Stimulated activated CD4-positive, alpha-beta T cell treated with anti-CD3 and anti-CD28 coated beads, Interleukin-12 subunit alpha, Interleukin-12 subunit beta, amount 100 ng/mL, for 4 hours (primary cell): ENCODE data around the gene AGER.
"Not testable (repeated sequence)": the region's sequence is repeated elsewhere in the genome, so short reads cannot be mapped to it uniquely, and the experiment has no call there.

Experiments
- DNase-seq: peaks from one replicate; pipeline ENCODE4 v3.0.0-alpha.2; 2020

Gene AGER

DNA sequence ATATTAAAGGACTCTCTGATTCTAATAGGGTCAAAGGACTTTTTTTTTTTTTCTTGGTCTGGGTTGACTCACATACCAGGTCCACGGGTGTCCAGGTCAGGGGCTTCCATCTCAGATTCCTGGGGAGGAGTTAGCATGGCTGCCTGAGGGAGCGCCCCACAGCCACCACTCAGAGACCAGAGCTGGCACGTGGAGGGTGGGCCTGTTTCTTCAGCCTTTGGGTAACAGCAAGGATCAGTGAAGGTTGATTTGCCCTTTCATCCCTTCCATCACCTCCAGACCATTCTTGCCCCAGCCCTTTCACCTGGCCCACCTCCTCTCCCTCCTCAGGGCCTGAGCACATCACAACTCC lies 14.3 kb upstream of the AGER start:
- DNase-seq, result no peak

DNA sequence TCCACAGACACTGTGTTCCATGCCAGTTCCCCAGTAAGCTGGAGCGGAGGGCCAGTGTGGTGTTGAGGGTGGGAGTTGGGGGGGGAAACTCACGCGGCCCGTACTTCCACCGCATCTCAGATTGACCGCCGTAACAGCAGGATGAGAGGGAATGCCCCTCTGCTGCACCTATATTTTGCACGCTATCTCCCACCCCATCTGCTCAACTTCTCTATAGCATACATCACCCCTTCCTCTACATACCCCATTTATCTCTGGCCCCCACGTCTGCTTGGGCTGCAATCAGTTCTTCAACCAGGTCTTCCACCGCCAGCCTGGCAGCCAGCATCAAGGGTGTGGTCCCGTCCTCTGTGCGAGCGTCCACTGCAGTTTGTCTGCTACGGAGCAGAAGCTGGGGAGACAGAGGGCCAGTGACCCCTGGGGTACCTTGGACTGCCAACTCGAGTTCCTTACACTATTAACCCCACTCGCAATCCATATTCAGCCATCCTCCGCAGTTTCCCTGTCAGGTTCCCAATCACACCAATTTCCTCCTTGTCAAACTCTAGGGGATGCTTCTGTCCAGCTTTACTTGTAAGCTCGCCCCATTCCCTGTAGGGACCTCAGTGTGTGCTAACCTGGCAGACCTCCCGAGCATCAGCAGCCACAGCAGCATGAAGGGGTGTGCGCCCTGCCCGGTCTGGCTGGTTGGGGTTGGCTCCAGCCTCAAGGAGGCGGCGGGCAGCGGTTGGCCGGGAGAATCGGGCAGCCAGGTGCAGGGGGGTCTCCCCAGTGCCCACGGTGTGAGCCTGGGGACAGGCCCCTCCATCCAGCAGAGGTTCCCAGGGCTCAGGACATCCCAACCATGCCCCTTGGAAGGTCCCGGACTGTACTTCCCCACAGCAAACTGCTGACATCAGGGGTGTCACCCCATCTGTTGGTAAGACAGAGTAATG lies 12.9 kb upstream of the AGER start:
- no peak for DNase-seq

DNA sequence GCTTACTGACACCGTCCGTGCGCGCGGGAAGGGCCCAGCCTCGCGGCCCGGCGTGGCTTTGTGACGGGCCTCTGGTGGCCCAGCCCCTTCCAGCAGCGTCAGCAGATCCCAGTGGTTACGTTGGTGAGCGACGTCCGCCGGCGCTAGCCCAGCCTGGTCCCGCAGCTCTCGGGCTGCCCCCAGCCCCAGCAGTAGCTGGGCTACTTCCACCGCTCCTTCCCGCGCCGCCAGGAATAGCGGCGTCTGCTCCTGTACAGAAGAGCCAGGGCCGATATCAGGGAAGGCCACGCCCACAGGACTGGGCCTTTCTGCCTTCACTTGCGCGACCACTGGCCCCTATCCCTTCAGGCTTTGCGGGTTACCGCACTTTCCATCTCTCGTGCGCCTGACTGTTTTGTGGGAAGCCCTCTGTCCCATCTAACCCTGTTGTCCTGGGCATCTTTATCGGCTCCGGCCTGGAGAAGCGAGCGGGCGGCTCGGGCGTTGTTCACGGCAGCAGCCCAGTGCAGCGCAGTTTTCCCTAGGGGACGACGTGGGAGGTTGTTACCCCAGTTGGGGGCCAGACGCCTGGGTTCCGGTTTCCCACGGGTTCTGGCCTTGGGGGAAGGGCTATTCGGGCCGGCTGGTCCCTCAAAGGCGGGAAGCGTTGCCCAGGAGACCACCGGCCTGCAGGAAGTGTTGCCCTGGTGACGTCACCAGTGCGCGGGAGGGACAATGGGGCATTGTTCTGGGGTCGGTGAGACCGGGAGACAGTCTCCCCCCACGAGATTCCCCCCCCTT lies 12.0 kb upstream of the AGER start:
- DNase-seq, result peak; percentile 62

DNA sequence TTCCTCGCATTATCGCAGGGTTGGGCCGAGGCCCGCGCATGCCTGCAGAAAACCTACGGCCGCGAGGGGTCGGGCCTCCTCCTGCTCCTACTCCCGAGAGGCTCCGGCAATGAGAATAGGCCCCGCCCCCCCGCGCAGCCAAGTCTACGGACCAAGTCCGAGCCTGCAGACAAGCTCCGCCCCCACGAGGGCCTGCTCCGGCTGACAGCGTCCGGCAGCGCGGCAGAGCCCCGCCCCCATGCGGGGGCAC lies 11.5 kb upstream of the AGER start:
- DNase-seq, result peak; percentile 100

DNA sequence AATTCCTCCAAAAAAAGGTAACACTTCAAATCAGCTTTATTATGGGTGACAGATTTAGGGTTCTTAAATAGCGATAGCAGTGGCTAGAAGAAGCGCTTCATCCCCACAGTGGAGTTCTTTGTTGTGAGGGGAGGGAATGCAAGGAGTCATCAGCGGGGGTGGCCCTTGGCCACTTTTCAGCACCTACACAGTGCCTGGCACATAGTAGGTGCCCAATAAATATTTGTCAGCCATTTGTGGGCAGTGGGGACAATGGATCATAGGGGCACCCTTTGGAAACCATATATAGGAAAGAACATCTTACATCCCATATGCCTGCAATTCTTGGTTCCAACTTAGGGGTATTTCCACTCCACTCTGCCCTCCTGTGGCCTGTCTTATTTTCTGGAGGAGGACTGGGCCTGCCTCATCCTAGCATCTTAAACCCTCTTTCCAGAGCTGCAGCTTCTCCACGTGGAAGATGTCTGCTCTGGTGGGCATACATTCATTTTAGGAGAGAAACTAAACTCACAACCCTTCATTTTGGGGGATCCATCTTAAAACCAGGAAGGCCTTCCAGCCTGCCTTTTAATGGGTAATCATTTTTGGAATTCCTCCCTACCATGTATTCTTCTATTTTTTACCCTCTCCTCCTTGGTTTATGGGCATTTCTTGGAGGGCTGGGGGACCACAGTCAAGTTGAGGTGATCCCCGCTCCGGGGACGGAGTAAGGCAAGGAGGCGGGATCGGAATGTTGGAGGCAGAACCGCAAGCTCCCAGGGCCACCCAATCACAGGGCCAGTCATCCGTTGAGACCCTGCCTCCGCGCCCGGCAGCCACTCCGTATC lies 11.0 kb upstream of the AGER start:
- DNase-seq, result no peak

DNA sequence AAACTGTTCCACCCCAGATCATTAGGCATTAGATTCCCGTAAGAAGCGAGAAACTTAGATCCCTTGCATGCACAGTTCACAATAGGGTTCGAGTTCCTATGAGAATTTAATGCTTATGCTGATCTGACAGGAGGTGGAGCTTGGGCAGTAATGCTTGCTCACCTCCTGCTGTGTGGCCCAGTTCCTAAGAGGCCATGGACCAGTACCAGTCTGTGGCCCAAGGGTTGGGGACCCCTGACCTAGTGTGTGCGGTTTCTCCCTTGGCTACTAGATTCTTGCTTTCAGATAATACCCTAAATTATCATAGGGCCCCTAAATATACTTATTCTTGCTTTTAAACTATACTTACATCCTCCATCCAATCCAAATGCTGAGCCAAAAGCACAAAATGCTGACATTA lies 10.3 kb upstream of the AGER start:
- DNase-seq, result no peak

DNA sequence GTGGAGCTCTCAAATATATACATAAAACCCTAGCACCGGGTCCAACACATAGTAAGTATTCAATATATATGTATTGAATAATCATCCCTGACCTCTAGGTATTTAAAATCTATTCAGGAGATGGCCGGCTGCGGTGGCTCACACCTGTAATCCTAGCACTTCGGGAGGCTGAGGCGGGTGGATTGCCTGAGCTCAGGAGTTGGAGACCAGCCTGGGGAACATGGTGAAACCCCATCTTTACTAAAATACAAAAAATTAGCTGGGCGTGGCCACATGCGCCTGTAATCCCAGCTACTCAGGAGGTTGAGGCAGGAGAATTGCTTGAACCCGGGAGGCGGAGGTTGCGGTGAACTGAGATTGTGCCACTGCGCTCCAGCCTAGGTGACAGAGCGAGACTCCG lies 9.0 kb upstream of the AGER start:
- not testable (repeated sequence) for DNase-seq

DNA sequence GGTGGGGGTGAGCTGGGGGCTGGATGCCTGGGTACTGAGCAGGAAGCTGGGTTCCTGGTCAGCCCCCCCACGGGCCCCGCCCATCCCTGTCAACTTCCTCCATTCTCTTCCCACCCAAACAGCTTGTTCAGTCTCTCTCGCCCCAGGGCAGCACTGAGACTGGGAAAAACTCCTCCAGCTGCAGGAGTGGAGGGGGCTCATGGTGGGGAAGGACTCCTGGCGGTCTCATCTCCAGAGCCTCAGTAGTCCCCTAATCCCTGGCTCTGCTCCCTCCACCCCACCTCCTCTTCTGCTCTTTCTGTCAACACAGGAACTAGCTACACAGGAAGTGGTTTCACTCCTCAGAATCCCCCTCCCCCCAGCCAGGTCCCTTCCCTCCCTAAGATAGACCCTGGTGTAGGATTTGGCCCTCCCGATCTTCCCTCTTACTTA lies 8.6 kb upstream of the AGER start, which contains the start of gene GPSM3:
TSS of gene GPSM3 (minus strand) at position 36 of the 432 bp plus-strand sequence. CDS start 130 bp downstream, outside the sequence.
- DNase-seq, result peak; percentile 51

DNA sequence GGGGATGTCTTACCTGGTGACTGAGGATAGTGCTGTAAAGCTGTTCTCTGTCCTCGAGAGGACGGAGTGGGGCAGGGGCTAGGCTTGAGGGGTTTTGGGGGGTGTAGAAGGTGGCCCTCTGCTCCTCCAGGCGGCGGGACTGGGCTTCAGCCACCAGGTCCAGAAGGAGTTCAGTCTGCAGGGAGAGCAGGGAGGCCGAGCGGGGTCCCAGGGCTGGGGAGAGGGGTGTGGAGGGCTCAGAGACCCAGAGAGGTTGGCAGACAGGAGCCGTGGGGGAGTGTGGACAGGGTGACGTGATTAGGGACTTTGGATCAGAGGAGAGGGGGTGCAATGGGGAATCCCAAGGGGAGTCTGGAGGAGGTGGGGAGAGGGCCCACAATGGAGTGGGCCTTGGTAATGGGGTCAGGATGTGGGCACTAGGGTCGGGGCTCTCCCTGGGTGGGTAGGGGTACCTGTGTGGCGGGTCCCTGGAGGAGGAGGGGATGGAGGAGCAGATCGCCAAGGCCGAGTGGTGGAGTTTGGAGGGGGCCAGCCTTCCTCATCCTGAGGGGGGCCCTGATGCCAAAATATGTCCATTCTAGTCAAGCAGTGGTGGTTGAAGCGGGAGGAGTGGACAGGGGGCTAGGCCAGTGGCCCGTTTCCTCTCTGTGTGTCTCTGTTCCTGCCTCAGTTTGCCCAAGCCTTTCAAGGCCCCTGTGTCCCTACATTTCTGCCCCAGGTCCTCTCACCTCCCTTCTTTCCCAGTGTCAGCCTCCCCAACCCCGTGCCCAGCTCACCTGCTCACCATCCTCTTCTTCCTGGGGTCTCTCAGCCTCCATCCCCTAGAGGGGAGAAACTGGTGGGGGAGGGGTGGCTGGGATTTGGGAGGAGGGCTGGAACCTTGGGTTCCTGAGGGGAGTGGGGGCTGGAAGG lies 7.9 kb upstream of the AGER start:
- no peak for DNase-seq

DNA sequence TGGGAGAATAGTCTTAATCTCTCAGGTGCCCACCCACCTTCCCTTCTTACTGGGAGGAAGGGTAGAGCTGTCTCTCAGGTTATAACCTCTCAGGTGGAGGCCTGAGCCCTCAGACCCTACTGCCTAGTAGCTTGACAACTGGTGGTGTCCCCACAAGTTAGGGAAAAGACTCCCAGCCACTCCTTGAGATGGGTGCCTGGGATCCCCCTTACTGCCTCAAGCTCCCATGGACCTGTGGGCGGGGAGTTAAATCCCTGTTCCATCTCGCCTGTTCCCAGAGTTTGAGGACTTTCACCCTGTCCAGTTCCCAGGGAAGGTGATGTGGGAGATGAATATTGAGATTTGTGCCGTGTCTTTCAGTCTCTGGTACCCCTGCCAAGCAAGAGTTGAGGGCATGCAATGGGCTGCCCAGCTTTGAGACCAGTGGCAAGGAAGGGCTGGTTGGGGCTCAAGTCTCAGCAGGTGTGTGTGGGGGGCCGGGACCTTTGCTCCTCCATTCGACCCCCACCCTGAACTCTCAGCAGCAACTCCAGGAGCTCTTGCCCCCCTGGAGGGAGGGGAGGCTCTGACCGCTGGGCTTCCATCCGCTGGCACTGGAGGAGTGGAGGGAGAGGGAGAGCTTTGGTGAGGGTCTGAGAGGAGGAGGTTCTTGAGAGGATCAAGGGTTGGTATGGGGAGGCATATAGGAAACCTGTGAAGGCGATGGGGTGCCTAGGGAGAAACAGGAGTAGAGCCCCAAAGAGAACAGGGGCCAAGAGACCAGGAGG lies 7.0 kb upstream of the AGER start:
- DNase-seq, result no peak

DNA sequence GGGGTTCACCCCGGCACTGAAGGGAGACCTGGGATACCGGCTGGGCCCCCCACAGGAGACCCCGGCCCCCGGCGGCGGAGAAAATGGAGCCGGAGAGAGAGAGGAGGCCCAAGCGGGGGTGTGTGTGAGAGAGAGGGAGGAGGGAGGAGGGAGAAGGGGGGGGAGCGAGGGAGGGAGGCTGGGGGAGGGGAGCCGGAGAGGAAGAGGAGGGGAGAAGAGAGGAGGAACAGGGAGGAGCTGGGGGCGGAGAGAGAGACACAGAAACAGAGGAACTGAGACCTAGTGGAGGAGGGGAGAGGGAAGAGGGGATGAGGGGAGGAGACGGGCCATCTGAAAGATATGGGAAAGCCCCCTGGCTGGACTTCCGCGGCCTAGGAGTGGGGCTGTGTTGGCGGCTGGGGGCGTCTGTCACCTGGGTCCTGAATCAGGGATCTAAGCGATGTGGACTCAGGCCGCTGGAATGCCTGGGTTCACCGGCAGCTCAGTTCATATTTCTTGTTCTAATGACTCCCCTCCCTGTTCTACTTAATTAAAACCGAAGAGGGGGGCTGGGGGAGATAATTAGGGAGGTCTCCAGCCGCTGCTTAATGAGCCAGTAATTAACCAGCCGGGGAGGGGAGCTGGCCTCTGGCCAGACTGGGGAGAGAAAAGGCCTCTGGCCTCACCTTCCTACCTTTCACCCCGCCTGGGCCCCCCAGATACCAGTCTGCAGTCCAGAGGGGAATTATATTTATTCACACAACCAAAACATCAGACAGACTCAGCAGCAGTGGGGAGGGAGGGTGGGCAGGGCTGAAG lies 6.2 kb upstream of the AGER start, which contains the start of gene PBX2:
TSS of gene PBX2 (minus strand) at position 149 of the 798 bp plus-strand sequence. CDS start 287 bp downstream, outside the sequence.
- DNase-seq, result peak; percentile 86

DNA sequence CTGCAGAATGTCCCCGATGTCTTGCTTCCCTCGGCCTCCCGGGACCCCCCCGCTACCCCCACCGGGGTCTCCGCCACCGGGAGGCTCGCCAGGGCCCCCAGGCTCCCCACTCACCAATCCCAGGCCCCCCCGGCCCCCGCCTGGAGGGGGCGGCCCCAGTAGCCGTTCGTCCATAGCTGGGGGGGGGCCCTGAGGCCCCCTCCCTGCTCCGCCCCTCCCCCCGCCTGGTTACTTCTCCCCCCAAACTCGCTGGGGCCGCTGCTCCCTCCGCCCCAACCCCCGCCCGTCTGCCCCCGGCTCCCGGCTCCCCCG lies 5.6 kb upstream of the AGER start:
- no peak for DNase-seq

DNA sequence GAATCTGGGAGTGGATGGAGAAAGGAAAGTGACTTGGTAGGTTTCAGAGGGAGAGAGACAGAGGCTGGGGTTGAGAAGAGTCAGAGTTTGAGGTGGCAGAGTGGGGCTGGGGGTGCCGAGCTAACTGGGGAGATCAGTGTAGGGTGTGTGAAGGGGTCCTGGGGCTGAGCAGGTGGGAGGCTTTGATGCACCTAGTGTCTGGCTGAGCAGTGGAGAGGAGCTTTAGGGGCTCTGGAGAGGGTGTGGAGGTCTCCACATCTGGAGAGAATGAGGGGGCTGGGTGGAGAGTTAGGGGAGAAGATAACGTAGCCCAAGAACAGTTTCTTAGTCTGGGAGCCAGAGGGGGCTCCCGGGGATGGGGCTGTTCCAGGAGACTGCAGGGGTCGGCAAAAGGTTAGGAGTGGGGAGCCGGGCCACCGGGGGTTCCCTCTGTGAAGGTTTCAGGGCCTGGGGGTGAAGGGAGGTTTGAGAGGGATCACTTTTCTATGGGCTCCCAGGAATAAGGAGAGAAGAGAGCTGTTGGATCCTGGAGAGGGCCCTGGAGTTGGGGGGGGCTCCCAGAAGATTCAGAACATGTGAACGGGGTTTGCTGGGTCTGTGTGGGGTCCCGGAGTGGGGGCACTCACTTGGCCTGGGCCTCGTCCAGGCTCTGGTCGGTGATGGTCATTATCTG lies 5.2 kb upstream of the AGER start:
- DNase-seq, result no peak

DNA sequence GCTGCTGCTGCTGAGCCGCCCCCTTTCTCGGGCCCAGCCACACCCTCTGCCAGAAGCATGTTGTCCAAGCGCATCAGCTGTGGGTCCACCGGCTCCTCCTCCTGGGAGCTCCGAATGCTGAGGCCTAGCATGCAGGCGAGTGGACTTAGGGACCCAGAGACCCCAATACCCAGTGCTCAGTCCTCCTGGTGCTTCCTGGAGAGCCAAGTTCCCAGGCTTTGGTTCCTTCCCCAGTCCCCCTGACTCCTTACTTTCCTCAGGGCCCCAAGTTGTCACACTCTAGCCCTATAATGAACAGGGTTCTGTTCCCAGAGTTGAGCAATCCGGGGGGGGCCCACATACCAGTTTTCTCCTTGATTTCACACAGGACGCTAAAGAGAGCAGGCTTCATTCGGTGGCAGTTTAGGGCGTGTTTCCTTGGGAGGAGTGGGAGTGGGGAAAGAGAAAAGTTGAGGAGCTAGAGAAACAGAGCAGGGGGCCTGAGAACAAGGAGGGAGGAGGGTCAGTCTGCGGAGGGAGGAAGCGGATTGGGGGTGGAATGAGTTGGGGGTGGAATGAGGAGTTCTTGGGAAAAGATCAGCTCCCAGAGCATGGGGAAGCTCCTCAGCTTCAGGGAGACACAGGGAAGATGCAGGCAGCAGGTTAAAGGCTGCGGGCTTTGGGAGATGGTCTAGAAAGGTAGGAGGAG lies 4.5 kb upstream of the AGER start:
- DNase-seq, result no peak

DNA sequence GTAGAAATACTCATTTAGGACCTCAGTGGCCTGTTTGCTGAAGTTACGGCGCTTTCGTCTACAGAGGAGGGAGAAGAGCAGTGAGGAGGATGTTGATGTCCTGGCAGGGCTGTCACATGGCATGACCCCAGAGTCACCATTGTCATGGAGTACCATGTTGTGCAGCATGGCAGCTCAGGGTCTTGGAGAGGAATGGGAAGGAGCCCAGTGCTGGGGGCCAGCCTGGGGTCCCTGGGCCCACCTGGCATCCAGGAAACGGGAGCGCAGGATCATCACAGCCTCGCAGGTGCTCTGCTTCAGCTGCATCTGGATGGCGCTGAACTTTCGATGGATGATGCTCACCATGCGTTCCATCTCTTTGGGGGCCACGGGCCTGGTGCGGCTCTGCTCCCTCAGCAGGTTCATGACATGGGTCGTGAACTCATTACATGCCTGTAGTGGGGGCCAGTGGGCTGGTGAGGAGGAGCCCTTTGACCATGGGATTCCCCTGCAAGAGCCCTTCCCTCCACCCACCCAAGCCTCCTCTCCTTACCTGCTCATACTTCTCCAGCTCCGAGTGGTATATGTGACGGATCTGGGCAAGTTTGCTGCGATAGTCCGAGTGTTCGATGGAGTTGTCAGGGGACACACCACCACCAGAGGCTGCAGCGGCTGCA lies 3.8 kb upstream of the AGER start:
- DNase-seq, result not testable (repeated sequence)

DNA sequence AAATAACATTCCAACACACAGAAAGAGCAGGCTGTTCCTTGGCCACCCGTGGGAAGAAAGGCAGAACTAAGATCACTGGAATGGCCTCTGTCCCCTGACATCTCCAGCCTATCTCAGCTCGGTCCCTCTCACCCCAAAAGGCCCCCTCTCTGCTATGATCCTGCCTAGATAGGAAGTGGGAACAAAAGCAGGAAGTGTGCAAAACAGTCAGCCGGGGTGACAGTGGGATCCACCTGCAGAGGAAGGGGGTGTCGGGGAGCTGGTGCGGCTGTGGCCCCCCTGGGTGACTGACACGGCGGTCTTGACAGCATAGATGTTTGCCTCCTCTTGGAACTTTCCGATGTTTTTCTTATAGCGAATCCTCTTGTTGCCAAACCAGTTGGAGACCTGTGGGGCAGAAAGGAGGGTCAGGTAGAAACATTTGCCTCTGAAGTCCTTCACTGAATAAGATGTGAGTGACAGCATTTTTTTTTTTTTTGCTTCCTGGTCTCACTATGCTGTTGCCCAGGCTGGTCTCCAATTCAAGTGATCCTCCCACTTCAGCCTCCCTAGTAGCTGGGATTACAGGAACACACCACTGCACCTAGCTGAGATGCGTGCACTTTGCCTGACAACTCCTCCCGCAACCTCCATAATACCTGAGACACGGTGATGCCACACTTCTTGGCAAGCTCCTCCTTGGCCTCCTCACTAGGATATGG lies 3.1 kb upstream of the AGER start:
- no peak for DNase-seq

DNA sequence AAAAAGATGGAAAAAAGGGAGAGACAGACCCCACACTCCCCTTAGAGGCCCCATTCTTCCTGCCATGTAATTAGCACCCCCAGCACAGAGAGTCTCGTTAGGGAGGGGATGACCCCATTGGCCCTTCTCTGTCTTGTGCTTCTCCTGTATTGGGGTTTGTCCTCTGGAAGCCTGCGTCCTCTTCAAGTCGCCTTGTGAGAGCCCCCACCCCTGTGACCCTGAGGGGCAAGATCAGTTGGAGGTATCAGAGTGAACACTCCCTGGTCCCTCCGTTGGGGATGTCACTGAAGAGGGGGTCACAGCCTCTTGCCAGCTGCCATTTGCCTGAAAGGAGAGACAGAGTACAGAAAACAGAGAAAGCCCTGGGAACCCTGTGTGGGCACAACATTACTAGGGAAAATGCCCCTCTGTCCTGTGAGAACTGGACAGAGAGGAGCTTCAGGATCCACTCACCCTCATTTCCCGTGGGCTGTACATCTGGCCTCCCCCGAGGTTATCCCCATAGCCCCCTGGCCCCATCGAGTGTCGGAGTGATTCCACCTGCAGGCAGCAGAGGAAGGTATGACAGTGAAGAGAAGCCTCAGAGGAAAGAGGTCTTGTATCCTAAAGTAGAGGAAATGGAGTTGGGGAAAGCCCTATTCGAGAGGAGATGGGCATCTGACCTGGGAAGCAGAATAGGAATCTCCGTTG lies 2.2 kb upstream of the AGER start:
- DNase-seq, result not testable (repeated sequence)
